NCI-H2029 (cell line): ENCODE measurements around the gene RBFOX1.
A peak's percentile ranks its signal among the peaks of the same experiment; 100 is the strongest.

Source experiments
- DNase-seq: peaks from one replicate; lab custom pipeline; 2025; lab: John Stamatoyannopoulos, UW

RBFOX1 gene

GRCh38 chr16:7689234-7689633, 356.6 kb downstream of the RBFOX1 start:
- DNase-seq: no peak

GRCh38 chr16:7691533-7691932, 358.9 kb downstream of the RBFOX1 start:
- no peak for DNase-seq

GRCh38 chr16:7703672-7704071, 371.0 kb downstream of the RBFOX1 start:
- no peak for DNase-seq

- no peak for DNase-seq
These were observed 373.2 kb downstream of the RBFOX1 start for GRCh38 chr16:7705885-7706284.

GRCh38 chr16:7709186-7709585, 376.5 kb downstream of the RBFOX1 start:
- no peak for DNase-seq

GRCh38 chr16:7713244-7713643, 380.6 kb downstream of the RBFOX1 start:
- no peak for DNase-seq

- no peak for DNase-seq
These were observed 382.1 kb downstream of the RBFOX1 start for GRCh38 chr16:7714775-7715174.

GRCh38 chr16:7716660-7717550, 384.3 kb downstream of the RBFOX1 start:
- DNase-seq: no peak

- DNase-seq: no peak
These were observed 390.1 kb downstream of the RBFOX1 start for GRCh38 chr16:7722761-7723160.

- DNase-seq: no peak
These were observed 398.5 kb downstream of the RBFOX1 start for GRCh38 chr16:7731141-7731540.

GRCh38 chr16:7736138-7736665, 403.6 kb downstream of the RBFOX1 start:
- DNase-seq: no peak

GRCh38 chr16:7742626-7743025, 410.0 kb downstream of the RBFOX1 start:
- DNase-seq: no peak

- DNase-seq: no peak
These were observed 412.1 kb downstream of the RBFOX1 start for GRCh38 chr16:7744546-7745264.

- no peak for DNase-seq
These were observed 412.6 kb downstream of the RBFOX1 start for GRCh38 chr16:7745276-7745675.

GRCh38 chr16:7746941-7747340, 414.3 kb downstream of the RBFOX1 start:
- DNase-seq: no peak

- DNase-seq: no peak
These were observed 415.9 kb downstream of the RBFOX1 start for GRCh38 chr16:7748522-7748921.

GRCh38 chr16:7755347-7755882, 422.8 kb downstream of the RBFOX1 start:
- peak; percentile 72 for DNase-seq
